H9 (cell line): Measurements from ENCODE around the gene PLEK. TPM values are rescaled to one million over a fixed set of nuclear protein-coding genes. Genes with fewer than 3 reads are reported as not detected.

Experiments used
- DNase-seq: peaks from one replicate; pipeline ENCODE4 v3.0.0-alpha.2; 2017
- H2AFZ ChIP-seq: one replicate; pipeline ENCODE4 v1.6.1; 2013; ENCODE audit warnings: mild to moderate bottlenecking, low read length, control low read depth, moderate library complexity
- H2AK5ac ChIP-seq: 2 replicates; pipeline ENCODE4 v1.6.1; 2013; ENCODE audit warnings: low read length, control low read depth, mixed read lengths; ENCODE audit not compliant: insufficient read length
- H2BK120ac ChIP-seq: one replicate; pipeline ENCODE4 v1.6.1; 2013; ENCODE audit warnings: low read depth, mild to moderate bottlenecking, low read length, control low read depth, inconsistent platforms; ENCODE audit not compliant: poor library complexity, severe bottlenecking
- H2BK12ac ChIP-seq: 2 replicates; pipeline ENCODE4 v1.6.1; 2013; ENCODE audit warnings: low read length, control low read depth, mixed read lengths, low read depth; ENCODE audit not compliant: insufficient read length
- H2BK15ac ChIP-seq: 2 replicates; pipeline ENCODE4 v1.6.1; 2013; ENCODE audit warnings: low read depth, low read length, control low read depth
- H2BK20ac ChIP-seq: one replicate; pipeline ENCODE4 v1.6.1; 2013; ENCODE audit warnings: low read depth, mild to moderate bottlenecking, low read length, control low read depth, inconsistent platforms; ENCODE audit not compliant: poor library complexity, severe bottlenecking
- H2BK5ac ChIP-seq: 2 replicates; pipeline ENCODE4 v1.6.1; 2013; ENCODE audit warnings: low read length, control low read depth, mixed read lengths; ENCODE audit not compliant: insufficient read length
- H3K14ac ChIP-seq: 2 replicates; pipeline ENCODE4 v1.6.1; 2013; ENCODE audit warnings: low read length, control low read depth; ENCODE audit not compliant: insufficient read depth
- H3K18ac ChIP-seq: 2 replicates; pipeline ENCODE4 v1.6.1; 2013; ENCODE audit warnings: low read depth, mild to moderate bottlenecking, mixed read lengths, low read length, control low read depth; ENCODE audit not compliant: insufficient read length
- H3K23ac ChIP-seq: 2 replicates; pipeline ENCODE4 v1.6.1; 2013; ENCODE audit warnings: low read length, control low read depth, mixed read lengths, low read depth; ENCODE audit not compliant: insufficient read length
- H3K23me2 ChIP-seq: 2 replicates; pipeline ENCODE4 v1.6.1; 2013; ENCODE audit warnings: low read depth, mild to moderate bottlenecking, mixed read lengths, low read length, control low read depth; ENCODE audit not compliant: insufficient read length, poor library complexity, severe bottlenecking
- H3K27ac ChIP-seq: 2 replicates; pipeline ENCODE4 v1.5.1; 2013; ENCODE audit warnings: low read length, control low read depth, mixed read lengths, low read depth; ENCODE audit not compliant: insufficient read length
- H3K27me3 ChIP-seq: 2 replicates; pipeline ENCODE4 v1.6.1; 2013; ENCODE audit warnings: low read length, control low read depth, inconsistent platforms; ENCODE audit not compliant: insufficient read depth
- H3K4ac ChIP-seq: 2 replicates; pipeline ENCODE4 v1.6.1; 2013; ENCODE audit warnings: low read depth, mild to moderate bottlenecking, control low read depth, inconsistent platforms, low read length, moderate library complexity
- H3K4me1 ChIP-seq: 2 replicates; pipeline ENCODE4 v1.6.1; 2013; ENCODE audit warnings: low read length, control low read depth, inconsistent platforms; ENCODE audit not compliant: insufficient read depth
- H3K4me2 ChIP-seq: 2 replicates; pipeline ENCODE4 v1.6.1; 2013; ENCODE audit warnings: low read length, control low read depth, mixed read lengths; ENCODE audit not compliant: insufficient read length, insufficient read depth
- H3K56ac ChIP-seq: 2 replicates; pipeline ENCODE4 v1.6.1; 2013; ENCODE audit warnings: low read depth, mild to moderate bottlenecking, mixed read lengths, low read length, control low read depth; ENCODE audit not compliant: insufficient read length
- H3K79me1 ChIP-seq: 2 replicates; pipeline ENCODE4 v1.6.1; 2013; ENCODE audit warnings: low read depth, mild to moderate bottlenecking, moderate library complexity, low read length, control low read depth, inconsistent platforms; ENCODE audit not compliant: insufficient read depth, poor library complexity, severe bottlenecking
- H3K79me2 ChIP-seq: 2 replicates; pipeline ENCODE4 v1.6.1; 2013; ENCODE audit warnings: low read length, control low read depth, inconsistent platforms; ENCODE audit not compliant: insufficient read depth
- H3K9ac ChIP-seq: 2 replicates; pipeline ENCODE4 v1.6.1; 2013; ENCODE audit warnings: low read length, control low read depth, mixed read lengths; ENCODE audit not compliant: insufficient read length; ENCODE audit errors: extremely low read depth
- H3K9me3 ChIP-seq: one replicate; pipeline ENCODE4 v1.6.1; 2013; ENCODE audit warnings: low read depth, low read length, inconsistent platforms; ENCODE audit not compliant: control insufficient read depth
- H3T11ph ChIP-seq: one replicate; pipeline ENCODE4 v1.6.1; 2013; ENCODE audit warnings: mild to moderate bottlenecking, low read length, control low read depth, inconsistent platforms
- H4K20me1 ChIP-seq: one replicate; pipeline ENCODE4 v1.6.1; 2013; ENCODE audit not compliant: control insufficient read depth, insufficient read length, insufficient read depth
- H4K5ac ChIP-seq: 2 replicates; pipeline ENCODE4 v1.6.1; 2013; ENCODE audit warnings: low read depth, mild to moderate bottlenecking, mixed read lengths, low read length, control low read depth; ENCODE audit not compliant: insufficient read length
- H4K8ac ChIP-seq: replicated peaks from 2 replicates; pipeline ENCODE4 v1.6.1; 2013; ENCODE audit warnings: low read length, control low read depth, mixed read lengths, low read depth; ENCODE audit not compliant: insufficient read length
- H4K91ac ChIP-seq: 2 replicates; pipeline ENCODE4 v1.6.1; 2013; ENCODE audit warnings: low read depth, mild to moderate bottlenecking, moderate library complexity, mixed read lengths, low read length, control low read depth; ENCODE audit not compliant: insufficient read length
- H3K27ac Mint-ChIP-seq, 3 experiments: 2 replicates in 2 of 3; 3 replicates in 1 of 3; pipeline ENCODE4 v1.8.0; 2020 to 2021; ENCODE audit warnings: mixed read lengths in 3 of 3, mild to moderate bottlenecking in 1 of 3, moderate library complexity in 1 of 3
- H3K27me3 Mint-ChIP-seq: 2 replicates; pipeline ENCODE4 v1.8.0; 2021; ENCODE audit warnings: low read depth, mild to moderate bottlenecking, moderate library complexity, mixed read lengths
- H3K36me3 Mint-ChIP-seq, 3 experiments: 2 replicates in 2 of 3; 3 replicates in 1 of 3; pipeline ENCODE4 v1.8.0; 2020 to 2021; ENCODE audit warnings: low read depth in 3 of 3, mixed read lengths in 3 of 3; ENCODE audit not compliant: insufficient read depth in 1 of 3
- H3K4me1 Mint-ChIP-seq, 2 experiments: 2 replicates each; pipeline ENCODE4 v1.8.0; 2020; ENCODE audit warnings: mixed read lengths in 2 of 2
- H3K4me3 Mint-ChIP-seq, 2 experiments: 2 replicates in 1 of 2; 3 replicates in 1 of 2; pipeline ENCODE4 v1.8.0; 2020 to 2021; ENCODE audit warnings: mild to moderate bottlenecking in 2 of 2, mixed read lengths in 2 of 2, moderate library complexity in 1 of 2
- H3K9me3 Mint-ChIP-seq, 2 experiments: 2 replicates in 1 of 2; 3 replicates in 1 of 2; pipeline ENCODE4 v1.8.0; 2020; ENCODE audit warnings: mild to moderate bottlenecking in 2 of 2, mixed read lengths in 2 of 2, moderate library complexity in 1 of 2
- WGBS: extraction: QIAGEN DNeasy Blood & Tissue Kit; methylation state at CpG from one replicate; pipeline ENCODE4 v1.1.7; 2013; ENCODE audit warnings: missing lambda C conversion rate, low lambda C conversion rate, mixed read lengths; ENCODE audit not compliant: insufficient read length; ENCODE audit errors: extremely low coverage; 5-methylcytosine and 5-hydroxymethylcytosine counted together
- total RNA-seq: library from RNA; stranded (reverse); gene quantifications from 2 replicates; pipeline ENCODE4 v1.2.1, GENCODE V29; 2021
- TF ChIP-seq, protein P1 (sequence below): fragments of 200-600 bp; sonication (generic); conservative IDR thresholded peaks from 3 replicates; pipeline ENCODE4 v1.8.0; 2021; ENCODE audit warnings: antibody characterized with exemption, mild to moderate bottlenecking

Gene PLEK
- total RNA-seq, 1 experiment from 2014 or later = not detected

DNA sequence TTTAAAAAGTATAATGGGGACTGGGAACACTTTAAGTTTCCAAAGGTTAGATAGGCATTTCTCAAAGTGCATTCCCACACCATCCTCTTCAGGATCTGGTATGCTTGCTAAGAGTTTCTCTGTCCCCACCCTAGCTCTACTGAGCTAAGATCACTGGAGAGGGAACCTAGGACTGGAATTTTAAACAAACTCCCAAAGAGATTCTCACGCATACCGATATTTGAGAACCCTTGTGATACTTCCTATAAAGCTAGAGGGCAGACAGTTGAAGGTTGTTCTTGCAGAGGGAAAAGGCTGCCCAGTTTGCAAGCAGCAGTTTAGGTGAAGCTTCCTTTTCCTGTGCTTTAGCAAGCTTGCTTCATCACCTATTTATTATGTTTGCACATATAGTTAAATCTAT lies 49.0 kb upstream of the PLEK start:
- H3K23ac ChIP-seq = no peak overlapping the region
- Mint-ChIP-seq H3K4me1 (peaks cover 13 to 14% of the 10 kb centered on the region in 2 experiments), H3K36me3 (no peaks in the 10 kb centered on the region; a peak in 1 of 7 replicates), H3K4me3 (no peak overlapping the region), H3K27ac (no peak overlapping the region), H3K27me3 (peaks cover 55% of the 10 kb centered on the region), H3K9me3 (peaks cover 0 to 2% of the 10 kb centered on the region in 2 experiments; a peak in 1 of 5 replicates)
- no peaks in the 10 kb centered on the region for H3K9me3 ChIP-seq
- no peak overlapping the region for H3K14ac ChIP-seq
- no peak overlapping the region for H4K5ac ChIP-seq
- peaks cover 10% of the 10 kb centered on the region for H3K23me2 ChIP-seq
- H4K20me1 ChIP-seq = no peaks in the 10 kb centered on the region
- H3K27me3 ChIP-seq = peaks cover 17% of the 10 kb centered on the region; the same call in 1 of the 2 replicates
- H2AK5ac ChIP-seq = no peak overlapping the region
- no peak overlapping the region for H3K18ac ChIP-seq
- no peak overlapping the region for H2BK120ac ChIP-seq
- H3K4me1 ChIP-seq = no peaks in the 10 kb centered on the region; the same call in 1 of the 2 replicates
- no peak overlapping the region for H2BK12ac ChIP-seq
- TF ChIP-seq, protein P1, sequence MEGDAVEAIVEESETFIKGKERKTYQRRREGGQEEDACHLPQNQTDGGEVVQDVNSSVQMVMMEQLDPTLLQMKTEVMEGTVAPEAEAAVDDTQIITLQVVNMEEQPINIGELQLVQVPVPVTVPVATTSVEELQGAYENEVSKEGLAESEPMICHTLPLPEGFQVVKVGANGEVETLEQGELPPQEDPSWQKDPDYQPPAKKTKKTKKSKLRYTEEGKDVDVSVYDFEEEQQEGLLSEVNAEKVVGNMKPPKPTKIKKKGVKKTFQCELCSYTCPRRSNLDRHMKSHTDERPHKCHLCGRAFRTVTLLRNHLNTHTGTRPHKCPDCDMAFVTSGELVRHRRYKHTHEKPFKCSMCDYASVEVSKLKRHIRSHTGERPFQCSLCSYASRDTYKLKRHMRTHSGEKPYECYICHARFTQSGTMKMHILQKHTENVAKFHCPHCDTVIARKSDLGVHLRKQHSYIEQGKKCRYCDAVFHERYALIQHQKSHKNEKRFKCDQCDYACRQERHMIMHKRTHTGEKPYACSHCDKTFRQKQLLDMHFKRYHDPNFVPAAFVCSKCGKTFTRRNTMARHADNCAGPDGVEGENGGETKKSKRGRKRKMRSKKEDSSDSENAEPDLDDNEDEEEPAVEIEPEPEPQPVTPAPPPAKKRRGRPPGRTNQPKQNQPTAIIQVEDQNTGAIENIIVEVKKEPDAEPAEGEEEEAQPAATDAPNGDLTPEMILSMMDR = no peak
- H3K56ac ChIP-seq = no peak overlapping the region
- no peak overlapping the region for H3K4me2 ChIP-seq
- H4K91ac ChIP-seq = no peak overlapping the region
- H3K27ac ChIP-seq = no peak overlapping the region
- no peak overlapping the region for H3T11ph ChIP-seq
- H3K79me1 ChIP-seq = no peaks in the 10 kb centered on the region
- no peak overlapping the region for H3K9ac ChIP-seq
- no peak overlapping the region for H2BK5ac ChIP-seq
- no peak overlapping the region for H2BK20ac ChIP-seq
- no peaks in the 10 kb centered on the region for H3K79me2 ChIP-seq
- H2AFZ ChIP-seq = no peak overlapping the region
- DNase-seq = no peak
- H3K4ac ChIP-seq = no peak overlapping the region
- no CpG with 5 or more reads among the region's 2 CpGs for WGBS
- H4K8ac ChIP-seq = no peak overlapping the region
- H2BK15ac ChIP-seq = no peak overlapping the region
